HEK293 (cell line): Measurements from ENCODE around the gene CAMK2N1.
A peak's percentile ranks its signal among the peaks of the same experiment; 100 is the strongest.

ENCODE experiments used
- CTCF ChIA-PET: fragments of 350-600 bp; formaldehyde crosslinking; extraction: SDS; loops from one replicate; lab custom pipeline; 2021; ENCODE audit warnings: antibody characterized with exemption; lab: Yijun Ruan, JAX
- POLR2A ChIA-PET: fragments of 300-600 bp; formaldehyde crosslinking; extraction: SDS; loops from one replicate; lab custom pipeline; 2020; ENCODE audit warnings: antibody characterized with exemption, inconsistent platforms; lab: Yijun Ruan, JAX
- H3K27ac ChIP-seq: fragments of 200-500 bp; sonication (Bioruptor generic); 2 replicates; pipeline ENCODE4 v1.5.1; 2014; ENCODE audit warnings: low read depth, low read length, control low read depth, inconsistent platforms; ENCODE audit errors: extremely low read depth
- H3K36me3 ChIP-seq, 2 experiments: fragments of 200-500 bp in 1 of 2; sonication (Bioruptor generic) in 1 of 2; 1 replicate in 1 of 2; 2 replicates in 1 of 2; pipeline ENCODE4 v1.5.1; 2014 to 2017; ENCODE audit warnings: inconsistent platforms in 2 of 2, low read length in 2 of 2; ENCODE audit not compliant: control insufficient read depth in 2 of 2, insufficient read depth in 1 of 2
- H3K4me1 ChIP-seq: fragments of 200-500 bp; sonication (Bioruptor generic); 2 replicates; pipeline ENCODE4 v1.5.1; 2014; ENCODE audit warnings: mild to moderate bottlenecking, low read length, inconsistent platforms; ENCODE audit not compliant: control insufficient read depth, insufficient read depth
- H3K4me3 ChIP-seq: 2 replicates; pipeline ENCODE4 v1.5.1; 2011; ENCODE audit warnings: low read depth, mild to moderate bottlenecking, control low read depth, low read length, moderate library complexity
- H3K9me3 ChIP-seq: fragments of 200-500 bp; sonication (Bioruptor generic); 2 replicates; pipeline ENCODE4 v1.5.1; 2014; ENCODE audit warnings: low read depth, low read length, inconsistent platforms; ENCODE audit not compliant: control insufficient read depth, insufficient read depth
- MZF1 ChIP-seq: fragments of 450-650 bp; formaldehyde crosslinking; IDR thresholded peaks from 2 replicates; pipeline ENCODE4 v1.5.1; 2017; ENCODE audit warnings: missing biosample characterization, missing genetic modification characterization, borderline replicate concordance
- OVOL3 ChIP-seq: fragments of 450-650 bp; formaldehyde crosslinking; IDR thresholded peaks from 2 replicates; pipeline ENCODE4 v1.5.1; 2016; ENCODE audit warnings: missing biosample characterization, missing genetic modification characterization
- SCRT1 ChIP-seq: fragments of 450-650 bp; formaldehyde crosslinking; IDR thresholded peaks from 2 replicates; pipeline ENCODE4 v1.5.1; 2016; ENCODE audit warnings: missing biosample characterization, missing genetic modification characterization, borderline replicate concordance
- SP2 ChIP-seq: fragments of 450-650 bp; formaldehyde crosslinking; IDR thresholded peaks from 2 replicates; pipeline ENCODE4 v1.5.1; 2016; ENCODE audit warnings: missing biosample characterization, missing genetic modification characterization
- YY2 ChIP-seq: fragments of 450-650 bp; formaldehyde crosslinking; IDR thresholded peaks from 2 replicates; pipeline ENCODE4 v1.5.1; 2016; ENCODE audit warnings: missing biosample characterization, missing genetic modification characterization
- ZBTB8A ChIP-seq: fragments of 450-650 bp; formaldehyde crosslinking; IDR thresholded peaks from 2 replicates; pipeline ENCODE4 v1.5.1; 2016; ENCODE audit warnings: missing biosample characterization, missing genetic modification characterization
- ZEB2 ChIP-seq: fragments of 450-650 bp; formaldehyde crosslinking; IDR thresholded peaks from 2 replicates; pipeline ENCODE4 v1.5.1; 2016; ENCODE audit warnings: missing biosample characterization, missing genetic modification characterization
- ZNF169 ChIP-seq: fragments of 450-650 bp; formaldehyde crosslinking; IDR thresholded peaks from 2 replicates; pipeline ENCODE4 v1.5.1; 2016; ENCODE audit warnings: missing biosample characterization, missing genetic modification characterization
- ZNF175 ChIP-seq: fragments of 450-650 bp; formaldehyde crosslinking; IDR thresholded peaks from 2 replicates; pipeline ENCODE4 v1.5.1; 2016; ENCODE audit warnings: missing biosample characterization, missing genetic modification characterization
- ZNF211 ChIP-seq: fragments of 450-650 bp; formaldehyde crosslinking; IDR thresholded peaks from 2 replicates; pipeline ENCODE4 v1.5.1; 2016; ENCODE audit warnings: low read depth, missing biosample characterization, missing genetic modification characterization
- ZNF416 ChIP-seq: fragments of 450-650 bp; formaldehyde crosslinking; IDR thresholded peaks from 2 replicates; pipeline ENCODE4 v1.5.1; 2016; ENCODE audit warnings: missing biosample characterization, missing genetic modification characterization
- ZNF529 ChIP-seq: fragments of 450-650 bp; formaldehyde crosslinking; IDR thresholded peaks from 2 replicates; pipeline ENCODE4 v1.5.1; 2017; ENCODE audit warnings: missing genetic modification characterization, missing biosample characterization; ENCODE audit not compliant: insufficient replicate concordance
- ZNF585B ChIP-seq: fragments of 450-650 bp; formaldehyde crosslinking; IDR thresholded peaks from 2 replicates; pipeline ENCODE4 v1.5.1; 2016; ENCODE audit warnings: missing biosample characterization, missing genetic modification characterization
- ZNF629 ChIP-seq: fragments of 450-650 bp; formaldehyde crosslinking; IDR thresholded peaks from 2 replicates; pipeline ENCODE4 v1.5.1; 2017; ENCODE audit warnings: missing biosample characterization, missing genetic modification characterization
- ZNF677 ChIP-seq: fragments of 450-650 bp; IDR thresholded peaks from 2 replicates; pipeline ENCODE4 v1.5.0; 2018; ENCODE audit warnings: missing biosample characterization, mild to moderate bottlenecking, missing genetic modification characterization, moderate library complexity
- TF ChIP-seq, protein P1 (sequence below): fragments of 450-650 bp; formaldehyde crosslinking; IDR thresholded peaks from 2 replicates; pipeline ENCODE4 v1.5.1; 2016; ENCODE audit warnings: missing biosample characterization, missing genetic modification characterization
- TF ChIP-seq, protein P2 (sequence below): fragments of 450-650 bp; formaldehyde crosslinking; IDR thresholded peaks from 2 replicates; pipeline ENCODE4 v1.5.1; 2016; ENCODE audit warnings: missing biosample characterization, missing genetic modification characterization
- TF ChIP-seq, protein P3 (sequence below): fragments of 450-650 bp; formaldehyde crosslinking; IDR thresholded peaks from 2 replicates; pipeline ENCODE4 v1.5.1; 2016; ENCODE audit warnings: missing biosample characterization, missing genetic modification characterization
- TF ChIP-seq, protein P4 (sequence below): IDR thresholded peaks from 2 replicates; pipeline ENCODE4 v1.6.1; 2011; ENCODE audit warnings: mild to moderate bottlenecking, low read depth, low read length, borderline replicate concordance
- TF ChIP-seq, protein P5 (sequence below): fragments of 450-650 bp; formaldehyde crosslinking; conservative IDR thresholded peaks from 2 replicates; pipeline ENCODE4 v1.5.1; 2016; ENCODE audit warnings: low read depth, missing biosample characterization, missing genetic modification characterization
- TF ChIP-seq, protein P6 (sequence below): fragments of 450-650 bp; formaldehyde crosslinking; IDR thresholded peaks from 2 replicates; pipeline ENCODE4 v1.5.1; 2017; ENCODE audit warnings: missing biosample characterization, missing genetic modification characterization

Gene CAMK2N1

DNA sequence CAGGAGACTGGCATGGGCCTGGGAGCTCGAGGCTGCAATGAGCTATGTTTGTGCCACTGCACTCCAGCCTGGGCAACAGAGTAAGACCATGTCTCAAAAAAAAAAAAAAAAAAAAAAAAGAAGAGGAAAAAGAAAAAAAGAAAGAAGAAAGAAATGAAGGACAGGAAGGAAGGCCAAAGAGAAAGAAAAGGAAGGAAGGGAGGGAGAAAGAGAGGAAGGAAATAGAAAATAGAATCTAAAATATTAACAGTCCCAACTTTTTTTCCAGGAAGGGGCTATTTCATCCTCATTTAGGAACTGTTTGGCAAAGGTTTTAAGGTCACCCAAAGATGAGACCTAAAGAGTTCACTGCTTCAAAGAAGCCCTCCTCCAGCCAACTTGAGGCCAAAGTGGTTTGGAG is 19.5 kb upstream of the CAMK2N1 start:
- Histone ChIP-seq H3K4me3 (no peak overlapping the region), H3K27ac (no peak overlapping the region), H3K36me3 (peaks cover 12 to 56% of the 10 kb centered on the region in 2 experiments), H3K4me1 (no peaks in the 10 kb centered on the region; the same call in 1 of the 2 replicates), H3K9me3 (no peaks in the 10 kb centered on the region)
- no peak for TF ChIP-seq ZNF585B (tag by site-specific recombination)
- TF ChIP-seq, protein P1, sequence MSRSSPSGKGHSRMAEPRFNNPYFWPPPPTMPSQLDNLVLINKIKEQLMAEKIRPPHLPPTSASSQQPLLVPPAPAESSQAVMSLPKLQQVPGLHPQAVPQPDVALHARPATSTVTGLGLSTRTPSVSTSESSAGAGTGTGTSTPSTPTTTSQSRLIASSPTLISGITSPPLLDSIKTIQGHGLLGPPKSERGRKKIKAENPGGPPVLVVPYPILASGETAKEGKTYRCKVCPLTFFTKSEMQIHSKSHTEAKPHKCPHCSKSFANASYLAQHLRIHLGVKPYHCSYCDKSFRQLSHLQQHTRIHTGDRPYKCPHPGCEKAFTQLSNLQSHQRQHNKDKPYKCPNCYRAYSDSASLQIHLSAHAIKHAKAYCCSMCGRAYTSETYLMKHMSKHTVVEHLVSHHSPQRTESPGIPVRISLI: peak; percentile 55; the same call in 1 of the 2 replicates
- TF ChIP-seq SCRT1: no peak
- CTCF ChIA-PET: interaction anchor here (1.0 to 4.3 kb wide), 2 partner anchors 9 to 11 kb away, joined by 3 to 31 read pairs; no protein-coding TSS in a partner anchor
- POLR2A ChIA-PET: interaction anchor here (0.7 kb wide), 1 partner anchor 9 kb away, joined by 3 read pairs; no protein-coding TSS in a partner anchor

DNA sequence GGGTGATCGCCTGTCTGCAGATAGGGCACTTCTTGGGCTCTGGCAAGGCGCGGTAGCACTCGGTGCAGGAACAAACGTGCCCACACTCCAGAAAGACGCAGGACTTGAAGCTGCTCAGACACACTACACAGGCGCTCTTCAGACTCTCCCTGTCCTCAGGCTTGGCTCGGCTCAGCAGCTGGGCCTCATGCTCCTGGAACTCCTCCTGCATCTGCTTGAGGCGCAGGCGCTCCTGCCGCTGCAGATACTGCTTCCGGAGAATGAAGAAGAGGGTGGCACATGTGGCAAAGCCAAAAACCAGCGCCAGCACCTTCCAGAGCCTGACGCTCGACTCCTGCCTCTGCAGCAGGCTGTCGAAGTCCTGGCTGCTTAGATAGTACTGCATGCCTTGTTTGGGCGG is 14.7 kb upstream of the CAMK2N1 start:
- H3K4me3 ChIP-seq: no peak overlapping the region
- H3K9me3 ChIP-seq: no peaks in the 10 kb centered on the region
- peaks cover 16 to 80% of the 10 kb centered on the region in 2 experiments for H3K36me3 ChIP-seq
- CTCF ChIA-PET: interaction anchor here (0.6 kb wide), 1 partner anchor 202 kb away, joined by 3 read pairs; no protein-coding TSS in a partner anchor
- TF ChIP-seq ZNF529 (tag by site-specific recombination) (no peak), MZF1 (tag by site-specific recombination) (no peak), ZNF629 (tag by site-specific recombination) (no peak), ZBTB8A (no peak), ZNF416 (tag by site-specific recombination) (no peak)
- TF ChIP-seq, protein P2, sequence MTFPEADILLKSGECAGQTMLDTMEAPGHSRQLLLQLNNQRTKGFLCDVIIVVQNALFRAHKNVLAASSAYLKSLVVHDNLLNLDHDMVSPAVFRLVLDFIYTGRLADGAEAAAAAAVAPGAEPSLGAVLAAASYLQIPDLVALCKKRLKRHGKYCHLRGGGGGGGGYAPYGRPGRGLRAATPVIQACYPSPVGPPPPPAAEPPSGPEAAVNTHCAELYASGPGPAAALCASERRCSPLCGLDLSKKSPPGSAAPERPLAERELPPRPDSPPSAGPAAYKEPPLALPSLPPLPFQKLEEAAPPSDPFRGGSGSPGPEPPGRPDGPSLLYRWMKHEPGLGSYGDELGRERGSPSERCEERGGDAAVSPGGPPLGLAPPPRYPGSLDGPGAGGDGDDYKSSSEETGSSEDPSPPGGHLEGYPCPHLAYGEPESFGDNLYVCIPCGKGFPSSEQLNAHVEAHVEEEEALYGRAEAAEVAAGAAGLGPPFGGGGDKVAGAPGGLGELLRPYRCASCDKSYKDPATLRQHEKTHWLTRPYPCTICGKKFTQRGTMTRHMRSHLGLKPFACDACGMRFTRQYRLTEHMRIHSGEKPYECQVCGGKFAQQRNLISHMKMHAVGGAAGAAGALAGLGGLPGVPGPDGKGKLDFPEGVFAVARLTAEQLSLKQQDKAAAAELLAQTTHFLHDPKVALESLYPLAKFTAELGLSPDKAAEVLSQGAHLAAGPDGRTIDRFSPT (tag by site-specific recombination): no peak
- POLR2A ChIA-PET: no interaction called here
- no peak overlapping the region for H3K27ac ChIP-seq
- H3K4me1 ChIP-seq: no peaks in the 10 kb centered on the region

DNA sequence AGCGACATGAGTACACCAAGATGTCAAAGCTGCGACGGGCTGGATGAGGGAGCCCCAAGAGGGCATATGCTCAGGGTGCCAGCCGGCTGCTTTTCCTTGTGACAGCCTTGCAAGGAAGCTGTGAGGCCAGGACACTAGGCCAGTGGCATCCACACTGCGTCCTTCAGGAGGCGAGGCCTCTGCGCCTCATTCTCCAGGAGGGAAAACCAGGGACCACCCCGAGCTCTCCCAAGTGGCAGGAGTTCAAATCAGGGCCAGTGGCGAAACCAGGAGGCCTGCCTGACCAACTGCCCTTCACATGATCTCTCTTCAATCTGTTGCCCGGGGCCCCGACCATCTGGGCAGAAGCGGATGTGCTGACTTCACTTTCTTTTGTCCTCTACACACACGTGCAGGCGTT is 13.7 kb upstream of the CAMK2N1 start:
- no peaks in the 10 kb centered on the region for H3K4me1 ChIP-seq
- TF ChIP-seq SP2 (tag by site-specific recombination) (no peak), ZNF211 (tag by site-specific recombination) (no peak), ZNF169 (tag by site-specific recombination) (no peak), YY2 (tag by site-specific recombination) (no peak), ZNF175 (no peak), OVOL3 (tag by site-specific recombination) (no peak), ZEB2 (tag by site-specific recombination) (no peak), ZNF677 (tag by site-specific recombination) (no peak)
- TF ChIP-seq, protein P3, sequence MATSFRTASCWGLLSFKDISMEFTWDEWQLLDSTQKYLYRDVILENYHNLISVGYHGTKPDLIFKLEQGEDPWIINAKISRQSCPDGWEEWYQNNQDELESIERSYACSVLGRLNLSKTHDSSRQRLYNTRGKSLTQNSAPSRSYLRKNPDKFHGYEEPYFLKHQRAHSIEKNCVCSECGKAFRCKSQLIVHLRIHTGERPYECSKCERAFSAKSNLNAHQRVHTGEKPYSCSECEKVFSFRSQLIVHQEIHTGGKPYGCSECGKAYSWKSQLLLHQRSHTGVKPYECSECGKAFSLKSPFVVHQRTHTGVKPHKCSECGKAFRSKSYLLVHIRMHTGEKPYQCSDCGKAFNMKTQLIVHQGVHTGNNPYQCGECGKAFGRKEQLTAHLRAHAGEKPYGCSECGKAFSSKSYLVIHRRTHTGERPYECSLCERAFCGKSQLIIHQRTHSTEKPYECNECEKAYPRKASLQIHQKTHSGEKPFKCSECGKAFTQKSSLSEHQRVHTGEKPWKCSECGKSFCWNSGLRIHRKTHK (tag by site-specific recombination): no peak
- TF ChIP-seq, protein P4, sequence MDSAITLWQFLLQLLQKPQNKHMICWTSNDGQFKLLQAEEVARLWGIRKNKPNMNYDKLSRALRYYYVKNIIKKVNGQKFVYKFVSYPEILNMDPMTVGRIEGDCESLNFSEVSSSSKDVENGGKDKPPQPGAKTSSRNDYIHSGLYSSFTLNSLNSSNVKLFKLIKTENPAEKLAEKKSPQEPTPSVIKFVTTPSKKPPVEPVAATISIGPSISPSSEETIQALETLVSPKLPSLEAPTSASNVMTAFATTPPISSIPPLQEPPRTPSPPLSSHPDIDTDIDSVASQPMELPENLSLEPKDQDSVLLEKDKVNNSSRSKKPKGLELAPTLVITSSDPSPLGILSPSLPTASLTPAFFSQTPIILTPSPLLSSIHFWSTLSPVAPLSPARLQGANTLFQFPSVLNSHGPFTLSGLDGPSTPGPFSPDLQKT: no peak
- TF ChIP-seq, protein P5, sequence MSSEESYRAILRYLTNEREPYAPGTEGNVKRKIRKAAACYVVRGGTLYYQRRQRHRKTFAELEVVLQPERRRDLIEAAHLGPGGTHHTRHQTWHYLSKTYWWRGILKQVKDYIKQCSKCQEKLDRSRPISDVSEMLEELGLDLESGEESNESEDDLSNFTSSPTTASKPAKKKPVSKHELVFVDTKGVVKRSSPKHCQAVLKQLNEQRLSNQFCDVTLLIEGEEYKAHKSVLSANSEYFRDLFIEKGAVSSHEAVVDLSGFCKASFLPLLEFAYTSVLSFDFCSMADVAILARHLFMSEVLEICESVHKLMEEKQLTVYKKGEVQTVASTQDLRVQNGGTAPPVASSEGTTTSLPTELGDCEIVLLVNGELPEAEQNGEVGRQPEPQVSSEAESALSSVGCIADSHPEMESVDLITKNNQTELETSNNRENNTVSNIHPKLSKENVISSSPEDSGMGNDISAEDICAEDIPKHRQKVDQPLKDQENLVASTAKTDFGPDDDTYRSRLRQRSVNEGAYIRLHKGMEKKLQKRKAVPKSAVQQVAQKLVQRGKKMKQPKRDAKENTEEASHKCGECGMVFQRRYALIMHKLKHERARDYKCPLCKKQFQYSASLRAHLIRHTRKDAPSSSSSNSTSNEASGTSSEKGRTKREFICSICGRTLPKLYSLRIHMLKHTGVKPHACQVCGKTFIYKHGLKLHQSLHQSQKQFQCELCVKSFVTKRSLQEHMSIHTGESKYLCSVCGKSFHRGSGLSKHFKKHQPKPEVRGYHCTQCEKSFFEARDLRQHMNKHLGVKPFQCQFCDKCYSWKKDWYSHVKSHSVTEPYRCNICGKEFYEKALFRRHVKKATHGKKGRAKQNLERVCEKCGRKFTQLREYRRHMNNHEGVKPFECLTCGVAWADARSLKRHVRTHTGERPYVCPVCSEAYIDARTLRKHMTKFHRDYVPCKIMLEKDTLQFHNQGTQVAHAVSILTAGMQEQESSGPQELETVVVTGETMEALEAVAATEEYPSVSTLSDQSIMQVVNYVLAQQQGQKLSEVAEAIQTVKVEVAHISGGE (tag by site-specific recombination): no peak
- TF ChIP-seq, protein P6, sequence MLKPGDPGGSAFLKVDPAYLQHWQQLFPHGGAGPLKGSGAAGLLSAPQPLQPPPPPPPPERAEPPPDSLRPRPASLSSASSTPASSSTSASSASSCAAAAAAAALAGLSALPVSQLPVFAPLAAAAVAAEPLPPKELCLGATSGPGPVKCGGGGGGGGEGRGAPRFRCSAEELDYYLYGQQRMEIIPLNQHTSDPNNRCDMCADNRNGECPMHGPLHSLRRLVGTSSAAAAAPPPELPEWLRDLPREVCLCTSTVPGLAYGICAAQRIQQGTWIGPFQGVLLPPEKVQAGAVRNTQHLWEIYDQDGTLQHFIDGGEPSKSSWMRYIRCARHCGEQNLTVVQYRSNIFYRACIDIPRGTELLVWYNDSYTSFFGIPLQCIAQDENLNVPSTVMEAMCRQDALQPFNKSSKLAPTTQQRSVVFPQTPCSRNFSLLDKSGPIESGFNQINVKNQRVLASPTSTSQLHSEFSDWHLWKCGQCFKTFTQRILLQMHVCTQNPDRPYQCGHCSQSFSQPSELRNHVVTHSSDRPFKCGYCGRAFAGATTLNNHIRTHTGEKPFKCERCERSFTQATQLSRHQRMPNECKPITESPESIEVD: no peak

More for the DNA sequence above, 13.7 kb upstream of the CAMK2N1 start:
- H3K4me3 ChIP-seq: no peak overlapping the region
- H3K9me3 ChIP-seq: no peaks in the 10 kb centered on the region
- H3K27ac ChIP-seq: no peak overlapping the region
- ChIA-PET CTCF (no interaction called here), POLR2A (no interaction called here)
- H3K36me3 ChIP-seq: peaks cover 10 to 72% of the 10 kb centered on the region in 2 experiments; a peak in 2 of 3 replicates
